GM20431 (cell line): ENCODE data around the gene OR7G2.
"Not testable (repeated sequence)": the region's sequence is repeated elsewhere in the genome, so short reads cannot be mapped to it uniquely, and the experiment has no call there.

Source experiments
- in situ Hi-C: fragments of 300-500 bp; cut with MseI, MboI; formaldehyde crosslinking; loops from one replicate; pipeline ENCODE4 v1.15.0; 2020; ENCODE audit warnings: low sequenced_read_pairs; ENCODE audit not compliant: unreplicated experiment

OR7G2 gene

DNA sequence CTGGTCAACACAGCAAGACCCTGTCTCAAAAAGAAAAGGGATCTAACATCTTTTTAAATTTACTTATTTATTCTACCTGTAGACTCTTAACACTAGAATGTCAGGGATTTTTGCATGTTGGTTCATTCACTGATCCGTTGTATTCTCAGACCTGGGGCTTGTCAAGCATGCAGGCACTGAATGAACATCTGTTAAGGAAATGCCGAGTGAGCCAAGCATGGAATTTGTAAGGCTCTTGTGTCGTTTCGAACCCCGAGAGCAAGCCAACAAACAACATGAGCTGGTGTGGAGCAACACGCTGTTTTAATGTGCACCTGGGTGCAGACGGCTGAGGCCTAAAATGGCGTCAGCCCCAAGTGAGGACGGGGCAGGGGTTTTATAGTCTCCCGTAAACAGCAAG is 30.4 kb downstream of the OR7G2 start:
- in situ Hi-C loops = no loop called here

DNA sequence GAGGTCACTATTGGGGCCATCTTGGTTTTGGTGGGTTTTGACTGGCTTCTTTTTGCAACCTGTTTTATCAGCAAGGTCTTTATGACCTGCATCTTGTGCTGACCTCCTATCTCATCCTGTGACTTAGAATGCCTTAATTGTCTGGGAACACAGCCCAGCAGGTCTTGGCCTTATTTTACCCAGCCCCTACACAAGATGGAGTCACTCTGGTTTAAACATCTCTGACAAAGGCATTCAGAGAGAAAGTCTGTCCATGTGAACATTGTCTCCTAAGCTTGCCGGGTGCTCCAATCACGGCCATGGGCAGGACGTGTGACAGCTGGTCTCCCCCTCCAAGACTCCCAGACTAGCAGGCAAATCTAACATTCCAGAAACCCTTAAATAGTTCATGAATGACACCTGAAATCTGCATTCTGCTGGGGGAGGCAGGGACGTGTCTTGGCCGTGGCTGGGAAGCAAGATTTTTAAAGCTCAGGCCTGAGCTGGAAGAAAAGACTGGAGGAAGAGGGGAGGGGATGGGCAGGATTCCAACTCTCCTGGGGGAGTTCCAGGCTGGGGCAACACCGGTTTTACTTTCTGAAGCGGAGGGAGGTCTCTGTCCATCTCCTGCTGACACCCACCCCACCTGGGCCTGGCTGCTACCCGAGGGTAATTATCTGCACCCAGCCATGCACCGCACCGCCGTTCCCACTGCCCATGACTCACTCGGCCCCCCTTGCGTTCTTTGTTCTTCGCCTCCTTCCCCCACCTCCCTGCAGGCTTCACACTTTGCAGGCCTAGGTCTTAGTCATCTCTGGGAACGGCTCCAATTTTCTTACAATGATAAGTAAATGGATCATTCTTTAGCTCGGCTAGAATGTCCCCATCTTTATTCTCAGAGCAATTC is 32.0 kb downstream of the OR7G2 start:
- in situ Hi-C loops = no loop called here

- in situ Hi-C loops = no loop called here
Measured at GRCh38 chr19:9073806-9074205, 33.5 kb downstream of the OR7G2 start.

GRCh38 chr19:9071720-9072119 is 35.6 kb downstream of the OR7G2 start:
- in situ Hi-C loops = not testable (repeated sequence)

- in situ Hi-C loops = no loop called here
Measured at GRCh38 chr19:9070066-9070465, 37.2 kb downstream of the OR7G2 start.

DNA sequence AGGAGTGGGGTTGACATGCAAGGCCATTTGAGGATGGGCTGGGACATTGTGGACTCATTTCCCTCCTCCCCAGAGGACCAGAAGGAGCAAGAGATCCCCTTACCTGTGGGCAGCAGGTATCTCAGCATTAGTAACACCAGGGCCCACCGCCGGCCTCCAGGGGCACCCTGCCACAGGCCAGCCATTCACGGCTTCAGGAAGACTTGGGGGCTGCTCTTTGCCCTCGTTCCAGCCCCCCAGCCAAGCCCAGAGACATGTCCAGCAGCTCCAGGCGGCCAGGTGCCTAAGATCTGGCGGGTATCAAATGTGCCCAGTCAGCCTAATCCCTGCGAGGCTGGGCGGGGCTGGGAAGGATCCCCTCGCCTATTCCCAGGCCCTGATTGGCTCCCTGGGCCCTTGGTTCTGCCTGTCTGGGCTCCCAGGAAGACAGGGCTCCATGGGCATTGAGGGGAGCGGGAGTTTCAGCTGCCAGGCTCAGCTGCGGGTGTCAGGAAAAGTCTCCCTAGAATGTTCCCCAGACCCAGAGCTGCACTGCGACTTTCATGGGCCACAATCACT is 41.7 kb downstream of the OR7G2 start:
- in situ Hi-C loops = no loop called here

- in situ Hi-C loops = no loop called here
Measured at GRCh38 chr19:9061879-9062278, 45.4 kb downstream of the OR7G2 start.

DNA sequence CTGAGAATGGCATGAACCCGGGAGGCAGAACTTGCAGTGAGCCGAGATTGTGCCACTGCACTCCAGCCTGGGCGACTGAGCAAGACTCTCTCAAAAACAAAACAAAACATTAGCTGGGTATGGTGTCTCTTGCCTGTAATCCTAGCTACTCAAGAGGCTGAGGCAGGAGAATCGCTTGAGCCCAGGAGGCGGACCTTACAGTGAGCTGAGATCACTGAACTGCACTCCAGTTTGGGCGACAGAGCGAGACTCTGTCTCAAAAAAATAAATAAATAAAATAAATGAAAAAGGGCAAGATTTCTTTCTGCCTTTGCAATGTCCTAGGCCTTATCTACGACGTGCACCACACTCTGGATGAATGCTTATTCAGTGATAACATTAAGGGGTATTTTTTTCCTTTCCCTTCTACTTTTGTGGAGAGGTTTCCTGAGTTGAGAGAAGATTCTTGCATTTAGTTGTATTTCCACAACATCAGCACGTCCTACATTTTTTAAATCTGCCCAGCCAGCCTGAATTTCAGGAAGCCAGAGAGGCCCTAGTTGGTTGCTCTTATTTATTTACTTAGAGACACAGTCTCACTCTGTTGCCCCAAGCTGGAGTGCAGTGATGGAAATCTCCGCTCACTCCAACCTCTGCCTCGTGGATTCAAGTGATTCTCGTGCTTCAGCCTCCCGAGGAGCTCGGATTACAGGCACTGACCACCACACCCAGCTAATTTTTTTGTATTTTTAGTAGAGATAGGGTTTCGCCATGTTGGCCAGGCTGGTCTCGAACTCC is 46.5 kb downstream of the OR7G2 start:
- in situ Hi-C loops = no loop called here

DNA sequence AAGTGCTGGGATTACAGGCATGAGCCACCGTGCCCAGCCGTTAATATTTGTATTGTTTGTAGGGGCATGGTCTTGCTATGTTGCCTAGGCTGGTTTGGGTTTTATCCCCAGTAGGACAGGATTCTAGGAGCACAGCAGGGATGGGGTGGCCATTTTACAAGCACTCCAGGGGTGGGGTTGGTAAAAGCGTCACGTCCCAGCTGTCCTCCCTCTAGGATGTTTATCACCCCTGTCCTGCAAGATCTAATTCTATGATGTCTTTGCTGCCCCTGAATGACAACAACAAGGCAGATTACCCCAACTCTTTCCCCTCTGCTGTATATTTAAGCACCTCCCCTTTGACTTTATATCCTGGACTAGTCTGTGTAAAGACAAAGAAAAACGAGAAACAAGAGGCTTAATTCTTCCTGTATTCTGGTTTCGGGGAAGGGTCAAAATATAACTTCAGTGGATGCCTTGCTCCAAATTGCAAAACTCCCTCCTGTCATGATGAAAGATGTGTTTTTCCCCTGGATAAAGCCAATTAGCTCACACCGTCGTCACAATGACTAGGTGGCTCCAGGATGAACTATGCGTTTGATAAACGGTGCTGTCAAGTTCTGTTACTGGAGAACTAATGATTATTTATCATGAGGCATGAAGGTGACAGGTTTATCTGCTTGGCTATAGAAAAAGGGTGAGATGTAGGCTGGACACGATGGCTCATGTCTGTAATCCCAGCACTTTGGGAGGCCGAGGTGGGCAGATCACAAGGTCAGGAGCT is 48.2 kb downstream of the OR7G2 start:
- in situ Hi-C loops = no loop called here

DNA sequence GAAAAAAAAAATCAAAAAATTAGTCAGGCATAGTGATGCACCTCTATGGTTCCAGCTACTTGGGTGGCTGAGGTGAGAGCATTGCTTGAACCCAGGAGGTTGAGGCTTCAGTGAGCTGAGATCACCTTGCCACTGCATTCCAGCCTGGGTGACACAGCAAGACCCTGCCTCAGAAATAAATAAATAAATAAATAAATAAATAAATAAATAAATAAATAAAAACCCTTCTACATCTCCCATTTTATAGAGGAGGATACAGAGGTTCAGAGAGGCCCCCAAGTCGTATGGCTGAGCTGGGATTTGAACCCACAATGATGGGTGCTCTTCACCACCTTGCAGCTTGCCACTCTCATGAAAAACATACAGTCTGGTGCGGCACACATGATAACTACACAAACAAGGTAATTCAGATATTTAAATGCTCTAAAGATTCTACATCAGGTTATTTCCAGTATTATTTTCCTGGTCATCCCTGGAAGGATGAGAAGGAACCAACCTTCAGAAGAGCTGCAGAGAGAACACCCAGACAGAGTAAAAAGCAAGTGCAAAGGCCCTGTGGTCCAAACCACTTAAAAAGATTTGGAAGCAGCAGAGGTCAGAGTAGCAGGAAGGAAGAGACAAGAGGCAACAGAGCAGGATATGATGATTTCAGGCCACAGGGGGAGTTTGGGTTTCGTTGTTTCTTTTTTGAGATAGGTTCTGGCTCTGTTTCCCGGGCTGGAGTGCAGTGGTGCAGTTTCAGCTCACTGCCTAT is 49.6 kb downstream of the OR7G2 start:
- in situ Hi-C loops = no loop called here

GRCh38 chr19:9056131-9056530 is 51.1 kb downstream of the OR7G2 start:
- in situ Hi-C loops = not testable (repeated sequence)

DNA sequence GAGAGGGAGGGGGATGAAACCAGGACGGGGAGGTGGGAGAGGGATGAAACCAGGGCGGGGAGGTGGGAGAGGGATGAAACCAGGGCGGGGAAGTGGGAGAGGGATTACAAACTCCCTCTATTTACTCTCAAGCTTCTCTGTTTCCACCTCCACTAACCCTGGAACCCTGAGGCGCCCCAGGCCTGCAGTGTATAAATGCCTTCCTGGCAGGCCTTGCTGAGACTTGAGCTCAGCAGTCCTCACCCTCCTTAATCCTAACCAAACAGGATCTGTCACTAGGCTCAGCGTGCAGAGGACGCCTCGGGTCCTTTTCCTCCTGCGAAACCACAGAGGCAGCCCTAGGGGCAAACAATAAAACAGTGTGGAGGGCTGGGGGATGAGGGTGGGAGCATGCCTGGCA is 52.5 kb downstream of the OR7G2 start:
- in situ Hi-C loops = no loop called here

- in situ Hi-C loops = no loop called here
Measured at GRCh38 chr19:9054207-9054606, 53.1 kb downstream of the OR7G2 start.

- in situ Hi-C loops = not testable (repeated sequence)
Measured at GRCh38 chr19:9053674-9054073, 53.6 kb downstream of the OR7G2 start.

DNA sequence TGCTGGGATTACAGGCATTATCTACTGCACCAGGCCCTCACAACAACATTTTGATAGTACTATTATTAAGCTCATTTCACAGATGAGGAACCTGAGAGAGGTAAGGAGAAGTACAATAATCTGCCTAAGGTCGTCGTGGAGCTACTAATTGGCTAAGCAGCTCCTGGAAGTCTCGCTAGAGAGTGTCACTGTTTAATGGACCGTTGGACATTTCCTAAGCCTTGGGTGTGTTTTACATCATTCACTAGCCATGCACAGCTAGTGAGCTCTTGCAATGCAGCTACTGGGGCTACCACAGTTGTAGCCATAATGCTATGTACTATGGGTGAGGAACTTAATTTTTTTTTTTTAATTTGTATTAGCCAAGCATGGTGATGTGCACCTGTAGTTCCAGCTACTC is 54.4 kb downstream of the OR7G2 start:
- in situ Hi-C loops = no loop called here
